ENCODE data around the gene SNTB2.

Gene SNTB2

DNA sequence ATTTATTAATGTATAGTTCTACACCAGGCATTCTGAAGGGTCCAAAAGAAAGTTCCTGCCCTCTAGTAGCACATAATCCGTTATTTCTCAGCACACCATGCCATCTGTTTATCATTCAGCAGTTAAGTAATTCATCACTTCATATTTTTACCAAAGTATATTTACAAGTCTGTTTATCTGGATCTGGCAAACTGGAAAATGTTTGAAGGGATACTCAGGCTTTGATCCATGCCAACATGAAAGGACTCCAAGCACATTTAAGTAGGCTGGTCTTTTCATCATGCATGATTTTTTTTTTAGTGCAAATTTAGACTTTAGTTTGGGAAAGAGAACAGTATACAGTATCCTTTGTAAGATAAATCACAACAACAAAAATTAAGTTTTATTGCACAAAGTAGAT, 120.1 kb downstream of the SNTB2 start:
- H3K18ac ChIP-seq (ENCODE audit: low read length), result no peak overlapping the region
- H3K9me3 ChIP-seq (replicated peaks in 1 of 2; ENCODE audit: control insufficient read depth in 2 of 2, insufficient read depth in 1 of 2, low read depth in 1 of 2, low read length in 2 of 2), result no peaks in the 10 kb centered on the region
- no peak overlapping the region for H2BK12ac ChIP-seq (ENCODE audit: low read length)
- no peak overlapping the region for H3K14ac ChIP-seq (ENCODE audit: low read length)
- no peak overlapping the region for H3K4me3 ChIP-seq (ENCODE audit: low read length in 2 of 2)
- H3K79me1 ChIP-seq (ENCODE audit: low read depth, low read length), result peaks cover 9% of the 10 kb centered on the region
- H3K4me1 ChIP-seq (ENCODE audit: control insufficient read depth in 2 of 2, insufficient read depth in 1 of 2, low read depth in 1 of 2, low read length in 2 of 2), result peaks cover 2 to 5% of the 10 kb centered on the region in 2 donors
- no peak overlapping the region for H3K4ac ChIP-seq (ENCODE audit: low read length)
- H3K9ac ChIP-seq (ENCODE audit: low read depth, low read length, poor library complexity), result no peak overlapping the region
- no peak overlapping the region for H2BK15ac ChIP-seq (ENCODE audit: low read length)
- H3K27ac ChIP-seq (replicated peaks; ENCODE audit: low read length), result no peak overlapping the region
- H4K91ac ChIP-seq (ENCODE audit: low read depth, low read length, poor library complexity), result no peak overlapping the region
- no peak overlapping the region for H2BK5ac ChIP-seq (ENCODE audit: low read length)
- H2AFZ ChIP-seq (ENCODE audit: low read length), result no peak overlapping the region
- no CpG with 5 or more reads among the region's 1 CpG for WGBS, 2 donors (ENCODE audit: extremely low coverage in 2 of 2, insufficient read length in 2 of 2, insufficient replicate concordance in 1 of 2)
- DNase-seq (ENCODE audit: low spot score), result no peak
- H3K27me3 ChIP-seq (ENCODE audit: control insufficient read depth in 3 of 3, insufficient read depth in 3 of 3, low read depth in 1 of 3, low read length in 3 of 3), result no peaks in the 10 kb centered on the region
- H3K23ac ChIP-seq (ENCODE audit: low read depth, low read length, poor library complexity), result no peak overlapping the region
- no peak overlapping the region for H2AK5ac ChIP-seq (ENCODE audit: low read depth, low read length)
- H2BK120ac ChIP-seq (ENCODE audit: low read depth, low read length), result no peak overlapping the region
- no peak overlapping the region for H3K4me2 ChIP-seq (ENCODE audit: insufficient read depth, low read length, poor library complexity, severe bottlenecking)
- peaks cover 2 to 34% of the 10 kb centered on the region in 2 donors for H3K36me3 ChIP-seq (replicated peaks in 1 of 2; ENCODE audit: control insufficient read depth in 2 of 2, insufficient read depth in 2 of 2, low read length in 2 of 2)
- H4K8ac ChIP-seq (ENCODE audit: low read depth, low read length), result no peak overlapping the region

DNA sequence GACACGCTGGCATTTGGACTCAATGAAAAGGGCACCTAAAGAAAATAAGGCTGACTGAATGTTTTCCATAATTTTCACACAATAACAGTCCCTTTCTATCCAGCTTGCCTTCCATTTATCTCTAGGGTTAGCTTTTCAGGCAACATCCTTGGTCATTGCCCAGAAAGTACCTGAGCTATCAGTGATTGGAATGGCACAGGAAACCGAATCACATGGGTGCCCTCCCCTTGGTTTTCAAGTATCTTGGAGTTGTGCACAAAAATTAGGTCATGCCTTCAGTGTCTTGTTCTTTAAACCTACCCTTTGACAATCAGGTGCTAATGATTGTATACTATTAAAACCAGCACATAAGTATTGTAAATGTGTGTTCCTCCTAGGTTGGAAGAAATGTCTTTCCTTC, 120.9 kb downstream of the SNTB2 start:
- H3K4ac ChIP-seq (ENCODE audit: low read length), result no peak overlapping the region
- H3K9me3 ChIP-seq (replicated peaks in 1 of 2; ENCODE audit: control insufficient read depth in 2 of 2, insufficient read depth in 1 of 2, low read depth in 1 of 2, low read length in 2 of 2), result no peaks in the 10 kb centered on the region
- no peak overlapping the region for H3K14ac ChIP-seq (ENCODE audit: low read length)
- H2BK12ac ChIP-seq (ENCODE audit: low read length), result no peak overlapping the region
- H2AFZ ChIP-seq (ENCODE audit: low read length), result no peak overlapping the region
- H3K79me1 ChIP-seq (ENCODE audit: low read depth, low read length), result peaks cover 9% of the 10 kb centered on the region
- no peak overlapping the region for H3K23ac ChIP-seq (ENCODE audit: low read depth, low read length, poor library complexity)
- no peak overlapping the region for H2AK5ac ChIP-seq (ENCODE audit: low read depth, low read length)
- DNase-seq (ENCODE audit: low spot score), result no peak
- no CpG with 5 or more reads among the region's 2 CpGs for WGBS, 2 donors (ENCODE audit: extremely low coverage in 2 of 2, insufficient read length in 2 of 2, insufficient replicate concordance in 1 of 2)
- peaks cover 4 to 5% of the 10 kb centered on the region in 2 donors for H3K4me1 ChIP-seq (ENCODE audit: control insufficient read depth in 2 of 2, insufficient read depth in 1 of 2, low read depth in 1 of 2, low read length in 2 of 2)
- H3K4me3 ChIP-seq (ENCODE audit: low read length in 2 of 2), result no peak overlapping the region
- no peak overlapping the region for H4K8ac ChIP-seq (ENCODE audit: low read depth, low read length)
- H2BK15ac ChIP-seq (ENCODE audit: low read length), result no peak overlapping the region
- H4K91ac ChIP-seq (ENCODE audit: low read depth, low read length, poor library complexity), result no peak overlapping the region
- no peak overlapping the region for H3K18ac ChIP-seq (ENCODE audit: low read length)
- H2BK5ac ChIP-seq (ENCODE audit: low read length), result no peak overlapping the region
- no peak overlapping the region for H3K9ac ChIP-seq (ENCODE audit: low read depth, low read length, poor library complexity)
- peaks cover 0 to 29% of the 10 kb centered on the region in 2 donors for H3K36me3 ChIP-seq (replicated peaks in 1 of 2; ENCODE audit: control insufficient read depth in 2 of 2, insufficient read depth in 2 of 2, low read length in 2 of 2)
- H3K27me3 ChIP-seq (ENCODE audit: control insufficient read depth in 3 of 3, insufficient read depth in 3 of 3, low read depth in 1 of 3, low read length in 3 of 3), result no peaks in the 10 kb centered on the region
- no peak overlapping the region for H3K4me2 ChIP-seq (ENCODE audit: insufficient read depth, low read length, poor library complexity, severe bottlenecking)
- no peak overlapping the region for H2BK120ac ChIP-seq (ENCODE audit: low read depth, low read length)
- H3K27ac ChIP-seq (replicated peaks; ENCODE audit: low read length), result no peak overlapping the region

DNA sequence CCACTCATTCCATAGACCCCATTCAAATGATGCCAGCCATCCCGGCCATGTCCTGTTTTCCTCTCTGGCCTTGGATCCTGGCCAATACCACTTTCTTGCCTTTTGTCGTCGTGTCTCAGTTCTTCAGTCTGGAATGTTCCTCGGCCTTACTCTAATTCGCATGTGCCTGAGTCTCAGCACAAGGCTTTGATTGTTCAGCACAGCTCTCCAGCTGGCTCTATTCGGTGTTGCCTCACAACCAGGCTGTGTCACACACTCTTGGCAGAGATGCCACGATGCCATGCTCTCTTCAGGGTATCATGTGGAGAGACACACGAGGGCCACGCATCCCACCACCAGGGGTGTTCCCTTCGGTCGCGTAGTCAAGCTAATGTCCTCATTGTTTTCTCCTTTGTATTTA, 122.4 kb downstream of the SNTB2 start:
- Histone ChIP-seq H3K18ac (ENCODE audit: low read length) (peak overlapping the region; percentile 28), H2BK15ac (ENCODE audit: low read length) (no peak overlapping the region)

DNA sequence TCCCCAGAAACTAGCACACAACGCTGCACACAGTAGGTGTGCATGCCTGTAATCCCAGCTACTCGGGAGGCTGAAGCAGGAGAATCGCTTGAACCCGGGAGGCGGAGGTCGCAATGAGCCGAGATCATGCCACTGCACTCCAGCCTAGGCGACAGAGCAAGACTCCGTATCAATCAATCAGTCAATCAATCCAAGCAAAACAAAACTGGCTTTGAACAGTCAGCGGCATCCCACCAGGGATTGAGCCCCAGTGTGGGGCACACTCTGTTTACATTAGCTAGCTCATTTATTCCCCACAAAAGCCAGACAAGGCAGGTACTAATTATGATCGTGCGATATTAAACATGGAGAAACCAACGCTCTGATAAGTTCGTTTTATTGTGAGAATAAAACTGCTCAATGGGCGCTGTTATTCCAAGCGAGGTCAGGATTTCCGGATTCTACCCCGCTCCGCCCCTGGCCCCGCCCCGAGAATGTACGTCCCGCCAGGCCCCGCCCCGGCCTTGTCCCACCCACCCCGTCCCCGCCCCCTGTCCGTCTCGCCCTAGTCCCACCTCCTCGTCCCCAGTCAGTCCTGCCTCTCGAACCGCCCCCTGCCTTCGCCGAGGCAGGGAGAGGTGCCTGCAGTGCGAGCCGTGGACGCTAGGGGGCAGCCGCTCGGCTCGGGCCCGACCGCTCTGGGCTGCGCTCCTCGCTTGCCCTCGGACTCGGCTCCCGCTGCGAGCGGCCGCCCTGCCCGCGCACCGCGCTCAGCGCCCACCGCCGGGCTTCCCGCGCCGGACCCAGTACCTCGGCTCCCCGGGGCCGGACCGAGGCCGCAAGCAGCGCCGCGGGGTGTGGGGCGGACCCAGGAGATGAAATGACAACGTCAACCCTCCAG, 123.9 kb downstream of the SNTB2 start, which contains the start of gene VPS4A:
VPS4A (plus strand) TSS at position 698 of the 880 bp plus-strand sequence; CDS start at position 860, 162 bp downstream.
- Histone ChIP-seq H3K18ac (ENCODE audit: low read length) (peak within 1 kb of the TSS; percentile 98), H3K9me3 (replicated peaks in 1 of 2; ENCODE audit: control insufficient read depth in 2 of 2, insufficient read depth in 1 of 2, low read depth in 1 of 2, low read length in 2 of 2) (no peaks in the 10 kb centered on the region), H2BK15ac (ENCODE audit: low read length) (no peak within 1 kb of the TSS), H3K4me1 (ENCODE audit: control insufficient read depth in 2 of 2, insufficient read depth in 1 of 2, low read depth in 1 of 2, low read length in 2 of 2) (peaks cover 2 to 4% of the 10 kb centered on the region in 2 donors), H3K4me2 (ENCODE audit: insufficient read depth, low read length, poor library complexity, severe bottlenecking) (peak within 1 kb of the TSS; percentile 86), H3K27me3 (ENCODE audit: control insufficient read depth in 3 of 3, insufficient read depth in 3 of 3, low read depth in 1 of 3, low read length in 3 of 3) (no peaks in the 10 kb centered on the region), H3K36me3 (replicated peaks in 1 of 2; ENCODE audit: control insufficient read depth in 2 of 2, insufficient read depth in 2 of 2, low read length in 2 of 2) (peaks cover 16 to 32% of the 10 kb centered on the region in 2 donors), H3K79me1 (ENCODE audit: low read depth, low read length) (peaks cover 14% of the 10 kb centered on the region), H2AFZ (ENCODE audit: low read length) (peak within 1 kb of the TSS; percentile 96), H2BK5ac (ENCODE audit: low read length) (peak within 1 kb of the TSS; percentile 90), H3K23ac (ENCODE audit: low read depth, low read length, poor library complexity) (peak within 1 kb of the TSS; percentile 93), H3K14ac (ENCODE audit: low read length) (peak within 1 kb of the TSS; percentile 82), H2BK120ac (ENCODE audit: low read depth, low read length) (no peak within 1 kb of the TSS), H2AK5ac (ENCODE audit: low read depth, low read length) (peak within 1 kb of the TSS; percentile 56), H3K4ac (ENCODE audit: low read length) (no peak within 1 kb of the TSS), H4K8ac (ENCODE audit: low read depth, low read length) (no peak within 1 kb of the TSS), H3K4me3 (ENCODE audit: low read length in 2 of 2) (peak within 1 kb of the TSS; percentile 86 to 97), H3K27ac (replicated peaks; ENCODE audit: low read length) (peak within 1 kb of the TSS; percentile 35), H3K9ac (ENCODE audit: low read depth, low read length, poor library complexity) (peak within 1 kb of the TSS; percentile 95), H2BK12ac (ENCODE audit: low read length) (no peak within 1 kb of the TSS), H4K91ac (ENCODE audit: low read depth, low read length, poor library complexity) (no peak within 1 kb of the TSS)
- WGBS, 2 donors (ENCODE audit: extremely low coverage in 2 of 2, insufficient read length in 2 of 2, insufficient replicate concordance in 1 of 2), result no CpG with 5 or more reads among the region's 70 CpGs
- DNase-seq (ENCODE audit: low spot score), result peak; percentile 96

More for the DNA sequence above, 122.4 kb downstream of the SNTB2 start:
- no peak overlapping the region for H2AFZ ChIP-seq (ENCODE audit: low read length)
- peak overlapping the region; percentile 89 for H3K14ac ChIP-seq (ENCODE audit: low read length)
- H3K4me3 ChIP-seq (ENCODE audit: low read length in 2 of 2), result peak overlapping the region in 1 of 2 donors; percentile 68
- no peaks in the 10 kb centered on the region for H3K27me3 ChIP-seq (ENCODE audit: control insufficient read depth in 3 of 3, insufficient read depth in 3 of 3, low read depth in 1 of 3, low read length in 3 of 3)
- no CpG with 5 or more reads among the region's 12 CpGs for WGBS, 2 donors (ENCODE audit: extremely low coverage in 2 of 2, insufficient read length in 2 of 2, insufficient replicate concordance in 1 of 2)
- H3K23ac ChIP-seq (ENCODE audit: low read depth, low read length, poor library complexity), result no peak overlapping the region
- H4K8ac ChIP-seq (ENCODE audit: low read depth, low read length), result no peak overlapping the region
- no peak overlapping the region for H3K4me2 ChIP-seq (ENCODE audit: insufficient read depth, low read length, poor library complexity, severe bottlenecking)
- H2BK120ac ChIP-seq (ENCODE audit: low read depth, low read length), result no peak overlapping the region
- peak overlapping the region; percentile 87 for H4K91ac ChIP-seq (ENCODE audit: low read depth, low read length, poor library complexity)
- no peak overlapping the region for H3K27ac ChIP-seq (replicated peaks; ENCODE audit: low read length)
- peaks cover 9% of the 10 kb centered on the region for H3K79me1 ChIP-seq (ENCODE audit: low read depth, low read length)
- no peak overlapping the region for H2BK5ac ChIP-seq (ENCODE audit: low read length)
- H2BK12ac ChIP-seq (ENCODE audit: low read length), result no peak overlapping the region
- H3K4ac ChIP-seq (ENCODE audit: low read length), result no peak overlapping the region
- H3K36me3 ChIP-seq (replicated peaks in 1 of 2; ENCODE audit: control insufficient read depth in 2 of 2, insufficient read depth in 2 of 2, low read length in 2 of 2), result peaks cover 4 to 31% of the 10 kb centered on the region in 2 donors
- no peak overlapping the region for H2AK5ac ChIP-seq (ENCODE audit: low read depth, low read length)
- DNase-seq (ENCODE audit: low spot score), result no peak
- no peak overlapping the region for H3K9ac ChIP-seq (ENCODE audit: low read depth, low read length, poor library complexity)
- no peaks in the 10 kb centered on the region for H3K9me3 ChIP-seq (replicated peaks in 1 of 2; ENCODE audit: control insufficient read depth in 2 of 2, insufficient read depth in 1 of 2, low read depth in 1 of 2, low read length in 2 of 2)
- H3K4me1 ChIP-seq (ENCODE audit: control insufficient read depth in 2 of 2, insufficient read depth in 1 of 2, low read depth in 1 of 2, low read length in 2 of 2), result peaks cover 2 to 4% of the 10 kb centered on the region in 2 donors

All from neuronal stem cell (in vitro differentiated cells).